Adrenal gland (tissue), 5 donors: ENCODE measurements around the gene PPIL6.

ENCODE experiments used
- POLR2A ChIP-seq, 2 donors: fragments of 450-650 bp; IDR thresholded peaks; one replicate each; pipeline ENCODE4 v1.6.1; 2017; ENCODE audit warnings: antibody characterized with exemption in 2 of 2, mild to moderate bottlenecking in 2 of 2, moderate library complexity in 1 of 2
- TF ChIP-seq, protein P1 (sequence below), 6 experiments: fragments of 450-650 bp in 4 of 6; fragments of 200-600 bp in 2 of 6; sonication (generic) in 1 of 6; IDR thresholded peaks; 1 replicate in 5 of 6; 2 replicates in 1 of 6; pipeline versions ENCODE4 v1.5.1 to v1.8.0; 2016 to 2021; ENCODE audit warnings: antibody characterized with exemption in 6 of 6, mild to moderate bottlenecking in 2 of 6, moderate library complexity in 1 of 6
- donor health status: DM: no; HTN: no; CAD: no.

GRCh38 chr6:109461733-109462526 is 21.5 kb upstream of the PPIL6 start:
- TF ChIP-seq, protein P1, sequence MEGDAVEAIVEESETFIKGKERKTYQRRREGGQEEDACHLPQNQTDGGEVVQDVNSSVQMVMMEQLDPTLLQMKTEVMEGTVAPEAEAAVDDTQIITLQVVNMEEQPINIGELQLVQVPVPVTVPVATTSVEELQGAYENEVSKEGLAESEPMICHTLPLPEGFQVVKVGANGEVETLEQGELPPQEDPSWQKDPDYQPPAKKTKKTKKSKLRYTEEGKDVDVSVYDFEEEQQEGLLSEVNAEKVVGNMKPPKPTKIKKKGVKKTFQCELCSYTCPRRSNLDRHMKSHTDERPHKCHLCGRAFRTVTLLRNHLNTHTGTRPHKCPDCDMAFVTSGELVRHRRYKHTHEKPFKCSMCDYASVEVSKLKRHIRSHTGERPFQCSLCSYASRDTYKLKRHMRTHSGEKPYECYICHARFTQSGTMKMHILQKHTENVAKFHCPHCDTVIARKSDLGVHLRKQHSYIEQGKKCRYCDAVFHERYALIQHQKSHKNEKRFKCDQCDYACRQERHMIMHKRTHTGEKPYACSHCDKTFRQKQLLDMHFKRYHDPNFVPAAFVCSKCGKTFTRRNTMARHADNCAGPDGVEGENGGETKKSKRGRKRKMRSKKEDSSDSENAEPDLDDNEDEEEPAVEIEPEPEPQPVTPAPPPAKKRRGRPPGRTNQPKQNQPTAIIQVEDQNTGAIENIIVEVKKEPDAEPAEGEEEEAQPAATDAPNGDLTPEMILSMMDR (IDR thresholded peaks at IDR 0.05), result no peak
- TF ChIP-seq POLR2A (IDR thresholded peaks at IDR 0.05), result no peak
